ENCODE data around the gene FAM131B.

DNA sequence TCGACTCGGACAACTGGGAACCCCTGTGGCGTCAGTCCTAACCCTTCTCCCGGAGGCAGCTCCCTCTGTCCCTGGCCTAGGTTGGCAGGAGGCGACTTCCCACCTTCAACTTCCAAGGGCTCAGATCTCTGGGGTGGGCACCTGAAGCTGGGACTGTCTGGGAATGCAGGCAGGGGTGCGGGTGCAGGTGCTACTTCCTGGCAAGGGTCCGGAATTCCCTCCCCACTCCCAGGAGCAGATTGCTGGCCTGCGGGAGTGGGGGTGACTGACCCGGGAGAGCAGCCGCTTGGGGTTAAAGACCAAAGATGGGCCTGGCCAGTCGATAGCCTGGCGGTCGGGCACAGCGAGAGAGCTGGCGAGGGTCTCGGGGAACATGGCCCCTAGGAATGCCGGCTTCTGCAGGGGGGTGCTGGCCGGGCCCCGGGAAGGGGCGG, 45.8 kb upstream of the FAM131B start:
- TF ChIP-seq, protein P1, sequence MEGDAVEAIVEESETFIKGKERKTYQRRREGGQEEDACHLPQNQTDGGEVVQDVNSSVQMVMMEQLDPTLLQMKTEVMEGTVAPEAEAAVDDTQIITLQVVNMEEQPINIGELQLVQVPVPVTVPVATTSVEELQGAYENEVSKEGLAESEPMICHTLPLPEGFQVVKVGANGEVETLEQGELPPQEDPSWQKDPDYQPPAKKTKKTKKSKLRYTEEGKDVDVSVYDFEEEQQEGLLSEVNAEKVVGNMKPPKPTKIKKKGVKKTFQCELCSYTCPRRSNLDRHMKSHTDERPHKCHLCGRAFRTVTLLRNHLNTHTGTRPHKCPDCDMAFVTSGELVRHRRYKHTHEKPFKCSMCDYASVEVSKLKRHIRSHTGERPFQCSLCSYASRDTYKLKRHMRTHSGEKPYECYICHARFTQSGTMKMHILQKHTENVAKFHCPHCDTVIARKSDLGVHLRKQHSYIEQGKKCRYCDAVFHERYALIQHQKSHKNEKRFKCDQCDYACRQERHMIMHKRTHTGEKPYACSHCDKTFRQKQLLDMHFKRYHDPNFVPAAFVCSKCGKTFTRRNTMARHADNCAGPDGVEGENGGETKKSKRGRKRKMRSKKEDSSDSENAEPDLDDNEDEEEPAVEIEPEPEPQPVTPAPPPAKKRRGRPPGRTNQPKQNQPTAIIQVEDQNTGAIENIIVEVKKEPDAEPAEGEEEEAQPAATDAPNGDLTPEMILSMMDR (IDR thresholded peaks at IDR 0.05): no peak
- no peak for TF ChIP-seq POLR2A (IDR thresholded peaks at IDR 0.05)

Measured in adrenal gland (tissue), 5 donors.